ENCODE measurements around the gene DDX49.

- TF ChIP-seq POLR2A (IDR thresholded peaks at IDR 0.05; ENCODE audit: low read depth, low read length) (no peak), TAF1 (IDR thresholded peaks at IDR 0.05; ENCODE audit: low read depth, low read length) (no peak), POLR2AphosphoS5 (IDR thresholded peaks at IDR 0.05; ENCODE audit: low read depth, low read length) (no peak)
These were observed 41.3 kb upstream of the DDX49 start for GRCh38 chr19:18878058-18878797.
